Activated CD4-positive, alpha-beta T cell treated with anti-CD3 and anti-CD28 coated beads for 4 hours (primary cell): ENCODE data around the gene CYP1A1.

Source experiments
- DNase-seq, 2 donors: peaks; one replicate each; pipeline ENCODE4 v3.0.0-alpha.2; 2020

CYP1A1 gene

DNA sequence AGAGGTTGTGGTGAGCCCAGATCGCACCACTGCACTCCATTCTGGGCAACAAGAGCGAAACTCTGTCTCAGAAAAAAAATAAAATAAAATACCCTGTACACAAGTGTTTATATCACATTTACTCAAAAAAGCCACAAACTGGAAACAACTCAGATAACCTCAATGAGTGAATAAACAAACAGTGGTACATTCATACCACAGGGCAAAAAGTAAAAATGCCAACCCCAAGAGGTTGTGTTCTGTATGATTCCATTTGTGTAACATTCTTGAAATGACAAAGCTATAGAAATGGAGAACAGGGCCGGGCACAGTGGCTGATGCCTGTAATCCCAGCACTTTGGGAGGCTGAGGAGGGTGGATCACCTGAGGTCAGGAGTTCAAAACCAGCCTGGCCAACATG lies 42.4 kb downstream of the CYP1A1 start:
- DNase-seq, result no peak

DNA sequence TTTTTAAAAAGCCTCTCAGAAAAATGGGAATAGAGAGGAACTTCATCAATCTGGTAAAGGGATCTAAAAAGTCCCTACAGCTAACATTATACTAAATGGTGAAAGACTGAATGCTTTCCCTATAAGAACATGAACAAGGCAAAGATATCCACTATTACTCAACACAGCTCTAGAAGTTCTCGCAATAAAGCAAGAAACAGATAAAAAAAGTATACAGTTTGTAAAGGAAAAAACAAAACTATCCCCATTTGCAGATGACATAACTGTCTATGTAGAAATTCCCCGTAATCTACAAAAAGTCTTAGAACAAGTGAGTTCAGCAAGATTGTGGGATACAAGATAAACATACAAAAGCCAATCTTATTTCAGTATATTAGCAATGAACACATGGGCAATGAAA lies 44.9 kb downstream of the CYP1A1 start:
- no peak for DNase-seq

DNA sequence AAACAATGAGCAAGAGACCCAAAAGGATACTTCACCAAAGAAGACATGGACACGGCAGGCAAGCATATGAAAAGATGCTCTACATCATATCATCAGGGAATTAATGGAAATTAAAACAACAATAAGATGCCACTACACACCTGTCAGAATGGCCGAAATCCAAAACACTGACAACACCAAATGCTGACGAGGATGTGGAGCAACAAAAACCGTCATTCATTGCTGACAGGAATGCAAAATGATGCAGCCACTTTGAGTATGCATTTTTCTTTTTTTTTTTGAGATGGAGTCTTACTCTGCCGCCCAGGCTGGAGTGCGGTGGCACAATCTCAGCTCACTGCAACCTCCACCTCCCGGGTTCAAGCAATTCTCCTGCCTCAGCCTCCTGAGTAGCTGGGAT lies 48.5 kb downstream of the CYP1A1 start:
- no peak for DNase-seq

DNA sequence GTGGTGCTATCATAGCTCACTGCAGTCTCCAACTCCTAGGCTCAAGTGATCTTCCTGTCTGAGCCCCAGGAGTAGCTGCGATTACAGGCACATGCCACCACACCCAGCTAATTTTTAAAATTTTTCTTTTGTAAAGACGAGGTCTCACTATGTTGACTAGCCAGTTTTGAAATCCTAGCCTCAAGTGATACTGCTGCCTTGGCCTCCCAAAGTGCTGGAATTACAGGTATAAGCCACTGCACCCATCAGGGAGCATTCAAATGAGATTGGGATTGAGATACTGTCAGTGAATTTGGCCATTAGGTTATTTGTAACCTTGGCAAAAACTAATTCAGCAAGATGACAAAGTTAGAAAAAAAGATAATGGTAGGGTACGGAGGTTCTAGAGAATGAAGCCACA lies 51.2 kb downstream of the CYP1A1 start:
- no peak for DNase-seq

DNA sequence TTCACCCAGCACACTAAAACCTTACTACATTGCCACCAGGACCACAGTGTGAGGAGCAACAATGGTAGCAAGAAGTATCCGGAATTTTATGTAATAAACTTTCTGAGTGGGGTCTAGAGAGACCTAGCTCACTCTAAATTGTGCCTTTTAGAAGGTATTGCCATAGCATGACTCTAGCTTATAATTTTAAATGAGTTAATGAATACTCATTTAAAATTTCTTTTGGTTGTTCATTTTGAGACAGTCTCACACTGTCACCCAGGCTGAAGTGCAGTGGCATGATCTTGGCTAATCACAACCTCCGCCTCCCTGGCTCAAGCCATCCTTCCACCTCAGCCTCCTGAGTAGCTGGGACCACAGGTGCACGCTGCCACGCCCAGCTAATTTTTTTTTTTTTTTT lies 55.7 kb downstream of the CYP1A1 start:
- DNase-seq, result no peak
